Measurements from ENCODE around the gene DYSF.

The DYSF gene

GRCh38 chr2:71715951-71716696 is 262.8 kb downstream of the DYSF start:
- no peak for TF ChIP-seq SIN3A (IDR thresholded peaks at IDR 0.05; ENCODE audit: borderline replicate concordance, insufficient read depth, low read length)
- no peak for TF ChIP-seq POLR2AphosphoS5 (IDR thresholded peaks at IDR 0.05; ENCODE audit: low read depth, low read length)
- no peak for TF ChIP-seq REST (IDR thresholded peaks at IDR 0.05; ENCODE audit: insufficient read depth in 1 of 2, low read depth in 2 of 2, low read length in 2 of 2)
- no peak for TF ChIP-seq FOXP2 (optimal IDR thresholded peaks at IDR 0.05; ENCODE audit: borderline replicate concordance, extremely low read depth, extremely low read length, insufficient read depth)
- no peak for TF ChIP-seq TAF1 (IDR thresholded peaks at IDR 0.05; ENCODE audit: borderline replicate concordance, insufficient read depth, low read length)

- TF ChIP-seq TAF1 (IDR thresholded peaks at IDR 0.05; ENCODE audit: borderline replicate concordance, insufficient read depth, low read length): no peak
- TF ChIP-seq FOXP2 (optimal IDR thresholded peaks at IDR 0.05; ENCODE audit: borderline replicate concordance, extremely low read depth, extremely low read length, insufficient read depth): no peak
- TF ChIP-seq REST (IDR thresholded peaks at IDR 0.05; ENCODE audit: insufficient read depth in 1 of 2, low read depth in 2 of 2, low read length in 2 of 2): no peak
- TF ChIP-seq SIN3A (IDR thresholded peaks at IDR 0.05; ENCODE audit: borderline replicate concordance, insufficient read depth, low read length): no peak
- no peak for TF ChIP-seq POLR2AphosphoS5 (IDR thresholded peaks at IDR 0.05; ENCODE audit: low read depth, low read length)
These were observed 263.6 kb downstream of the DYSF start for GRCh38 chr2:71716697-71717624.

GRCh38 chr2:71718686-71719085 is 265.3 kb downstream of the DYSF start:
- TF ChIP-seq SIN3A (IDR thresholded peaks at IDR 0.05; ENCODE audit: borderline replicate concordance, insufficient read depth, low read length) (no peak), TAF1 (IDR thresholded peaks at IDR 0.05; ENCODE audit: borderline replicate concordance, insufficient read depth, low read length) (no peak), FOXP2 (optimal IDR thresholded peaks at IDR 0.05; ENCODE audit: borderline replicate concordance, extremely low read depth, extremely low read length, insufficient read depth) (no peak), POLR2AphosphoS5 (IDR thresholded peaks at IDR 0.05; ENCODE audit: low read depth, low read length) (no peak), REST (IDR thresholded peaks at IDR 0.05; ENCODE audit: insufficient read depth in 1 of 2, low read depth in 2 of 2, low read length in 2 of 2) (no peak)

- no peak for TF ChIP-seq SIN3A (IDR thresholded peaks at IDR 0.05; ENCODE audit: borderline replicate concordance, insufficient read depth, low read length)
- TF ChIP-seq TAF1 (IDR thresholded peaks at IDR 0.05; ENCODE audit: borderline replicate concordance, insufficient read depth, low read length): no peak
- TF ChIP-seq POLR2AphosphoS5 (IDR thresholded peaks at IDR 0.05; ENCODE audit: low read depth, low read length): no peak
- TF ChIP-seq REST (IDR thresholded peaks at IDR 0.05; ENCODE audit: insufficient read depth in 1 of 2, low read depth in 2 of 2, low read length in 2 of 2): no peak
- no peak for TF ChIP-seq FOXP2 (optimal IDR thresholded peaks at IDR 0.05; ENCODE audit: borderline replicate concordance, extremely low read depth, extremely low read length, insufficient read depth)
These were observed 266.3 kb downstream of the DYSF start for GRCh38 chr2:71719520-71720282.

Data from PFSK-1 (cell line).